Kasumi-1 (cell line): ENCODE results near the gene MAML2.

Source experiments
- DNase-seq, 2 experiments: peaks; one replicate each; lab custom pipeline; 2025; lab: John Stamatoyannopoulos, UW

Gene MAML2

GRCh38 chr11:96241331-96241841 lies 101.6 kb downstream of the MAML2 start:
- peak in 1 of 2 experiments; percentile 22 for DNase-seq

DNA sequence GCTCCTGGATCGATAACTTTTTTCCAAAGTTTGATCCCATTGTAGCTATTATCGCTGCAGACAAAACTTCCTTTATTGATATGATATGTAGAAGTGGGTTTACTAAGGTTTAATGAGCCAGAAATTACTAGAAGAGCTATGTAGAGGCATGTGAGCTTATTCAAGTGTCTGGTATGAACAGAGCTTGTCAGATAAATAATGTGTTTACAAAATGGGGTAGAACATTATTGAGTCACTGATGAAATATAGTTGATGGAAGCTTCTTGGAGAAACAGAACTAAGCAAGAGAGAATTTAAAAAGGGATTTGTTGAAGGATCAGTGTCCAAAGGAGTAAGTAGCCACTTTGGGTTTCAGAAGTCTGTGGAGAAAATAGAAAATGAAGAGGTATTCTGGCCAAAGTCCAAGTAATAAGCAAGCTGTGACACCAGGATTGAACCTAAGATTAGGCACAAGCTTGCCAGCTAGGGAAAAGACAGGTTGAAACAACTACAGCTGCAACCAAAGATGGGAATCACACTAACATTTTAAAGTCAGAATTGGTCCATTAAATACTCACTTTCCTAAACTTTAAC lies 104.3 kb downstream of the MAML2 start:
- DNase-seq: no peak

GRCh38 chr11:96237766-96238266 lies 105.2 kb downstream of the MAML2 start:
- DNase-seq: no peak

- no peak for DNase-seq
Measured at GRCh38 chr11:96235751-96236150, 107.2 kb downstream of the MAML2 start.

- DNase-seq: no peak
Measured at GRCh38 chr11:96234866-96235441, 108.0 kb downstream of the MAML2 start.

DNA sequence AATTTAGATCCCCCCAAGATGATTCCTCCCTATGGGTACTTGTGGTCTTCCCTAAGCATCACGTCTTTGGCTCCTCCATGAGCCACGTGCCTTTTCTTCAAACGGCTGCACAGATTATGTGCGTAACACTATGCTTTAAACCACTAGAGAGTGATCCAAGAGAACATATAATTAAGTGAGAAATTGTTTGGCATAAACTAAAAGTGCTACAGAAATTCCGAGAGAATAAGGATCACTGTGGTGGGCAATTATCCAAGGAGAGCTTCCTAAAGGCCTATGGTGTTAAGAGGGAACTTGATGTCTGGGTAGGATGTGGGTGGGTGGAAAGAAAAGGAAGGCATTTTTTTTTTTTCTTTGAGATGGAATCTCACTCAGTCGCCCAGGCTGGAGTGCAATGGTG lies 110.9 kb downstream of the MAML2 start:
- DNase-seq: no peak

- DNase-seq: peak; percentile 76 to 86
Measured at GRCh38 chr11:96230686-96231085, 112.3 kb downstream of the MAML2 start.

GRCh38 chr11:96229354-96229977 lies 113.5 kb downstream of the MAML2 start:
- peak in 1 of 2 experiments; percentile 14 for DNase-seq

DNA sequence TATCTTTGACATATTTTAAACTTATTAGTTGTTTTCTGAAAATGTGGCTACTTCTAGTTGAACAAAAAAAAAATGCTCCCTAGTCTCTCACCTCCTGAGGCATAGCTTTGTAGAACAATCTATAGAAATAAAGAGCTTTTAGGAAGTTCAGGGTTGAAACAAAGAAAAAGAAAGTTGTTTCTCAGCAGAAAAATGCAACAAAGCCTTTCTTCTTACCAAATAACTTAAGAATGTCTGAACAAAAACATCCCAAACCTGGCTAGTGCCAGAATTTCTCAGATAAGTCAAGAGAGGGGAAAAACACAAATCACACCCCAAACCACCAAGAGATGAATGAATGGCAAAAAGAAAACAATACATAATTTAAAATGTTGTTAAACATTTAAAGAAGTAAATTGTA lies 114.1 kb downstream of the MAML2 start:
- DNase-seq: no peak

- no peak for DNase-seq
Measured at GRCh38 chr11:96228473-96228891, 114.5 kb downstream of the MAML2 start.

GRCh38 chr11:96227244-96227643 lies 115.8 kb downstream of the MAML2 start:
- no peak for DNase-seq

- no peak for DNase-seq
Measured at GRCh38 chr11:96223083-96223482, 119.9 kb downstream of the MAML2 start.

- DNase-seq: no peak
Measured at GRCh38 chr11:96222102-96222501, 120.9 kb downstream of the MAML2 start.

DNA sequence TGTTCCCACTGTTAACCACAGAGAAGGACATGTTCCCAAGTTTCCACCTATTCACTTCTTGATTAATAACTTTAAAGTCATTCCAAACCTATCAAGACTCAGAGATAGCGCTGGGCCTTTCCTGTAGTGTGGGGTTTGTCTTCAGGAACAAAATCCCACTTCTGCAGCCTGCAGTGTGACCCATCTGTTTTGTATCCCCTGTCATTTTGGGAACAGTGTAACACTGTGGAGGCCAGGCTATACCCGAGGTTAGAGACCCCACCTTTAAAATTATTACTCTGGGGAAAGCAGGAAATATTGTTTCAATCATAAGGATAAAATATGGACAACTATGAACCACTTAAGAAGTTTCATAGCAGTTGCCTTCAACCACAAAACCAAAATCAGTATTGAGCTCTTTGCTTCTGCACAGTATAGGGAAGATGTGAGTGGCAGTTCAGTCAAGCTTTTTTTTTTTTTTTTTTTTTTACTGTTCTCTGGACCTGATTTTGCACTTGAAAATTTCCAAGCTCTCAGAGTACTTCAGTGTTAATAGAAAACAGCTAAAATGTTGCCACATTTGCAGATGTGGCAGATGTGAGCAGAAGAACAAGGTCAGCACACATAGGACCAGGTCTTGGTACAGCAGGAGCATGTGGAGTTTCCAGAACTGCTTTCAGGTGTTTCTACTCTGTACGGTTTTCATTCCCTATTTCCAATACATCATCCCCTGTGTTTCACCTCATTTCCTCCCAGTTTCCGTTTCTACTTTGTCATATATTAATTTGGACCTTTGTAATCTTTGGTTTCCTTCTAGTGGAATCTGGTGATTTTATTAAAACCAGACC lies 121.5 kb downstream of the MAML2 start:
- no peak for DNase-seq

DNA sequence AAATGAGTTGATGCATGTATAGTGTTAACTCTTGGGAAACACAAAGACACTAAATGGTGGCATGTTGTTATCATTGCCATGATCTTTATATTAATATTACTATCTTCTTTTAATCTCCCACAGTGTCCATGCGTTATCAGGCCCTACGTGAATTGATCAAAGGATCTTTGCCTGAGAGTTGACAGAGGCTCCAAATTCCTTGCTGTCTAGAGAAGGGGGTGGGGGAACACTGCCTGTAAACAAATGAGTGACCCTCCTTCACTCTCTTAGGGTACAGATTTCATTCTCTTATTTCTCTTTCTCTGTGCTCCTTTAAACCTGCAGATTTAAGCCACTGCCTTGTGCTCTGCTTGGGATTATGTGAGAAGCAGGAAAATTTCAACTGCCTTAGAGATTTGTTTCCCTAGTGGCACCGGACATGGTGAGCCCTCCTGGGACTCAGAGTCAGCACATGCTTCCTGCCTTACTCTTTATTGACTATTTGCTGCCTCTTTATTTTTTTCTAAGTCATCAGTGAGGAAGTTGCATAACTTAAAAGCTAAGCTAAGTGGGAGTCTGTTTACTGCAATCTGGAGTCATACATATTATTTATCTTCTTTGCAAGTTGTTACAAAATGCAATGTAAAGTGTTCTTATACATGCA lies 122.9 kb downstream of the MAML2 start:
- DNase-seq: peak; percentile 7 to 18

DNA sequence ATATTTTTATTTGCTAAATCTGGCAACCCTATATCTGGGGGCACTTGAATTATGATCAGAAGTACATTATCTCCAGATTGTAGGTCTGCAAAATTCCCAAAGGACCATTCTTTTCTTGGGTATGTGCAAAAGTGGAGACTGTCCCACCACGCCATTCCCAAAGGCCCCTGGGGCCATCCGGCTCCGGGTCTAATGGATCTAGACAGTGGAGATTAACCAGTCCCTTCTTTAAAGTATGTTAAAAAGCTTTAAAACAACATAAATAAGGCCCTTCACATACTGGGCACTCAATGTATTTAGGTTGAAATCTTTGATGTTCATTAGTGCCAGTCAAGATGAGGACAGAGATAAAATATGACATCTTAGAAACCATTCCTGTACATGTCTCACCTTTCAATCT lies 124.1 kb downstream of the MAML2 start:
- no peak for DNase-seq

DNA sequence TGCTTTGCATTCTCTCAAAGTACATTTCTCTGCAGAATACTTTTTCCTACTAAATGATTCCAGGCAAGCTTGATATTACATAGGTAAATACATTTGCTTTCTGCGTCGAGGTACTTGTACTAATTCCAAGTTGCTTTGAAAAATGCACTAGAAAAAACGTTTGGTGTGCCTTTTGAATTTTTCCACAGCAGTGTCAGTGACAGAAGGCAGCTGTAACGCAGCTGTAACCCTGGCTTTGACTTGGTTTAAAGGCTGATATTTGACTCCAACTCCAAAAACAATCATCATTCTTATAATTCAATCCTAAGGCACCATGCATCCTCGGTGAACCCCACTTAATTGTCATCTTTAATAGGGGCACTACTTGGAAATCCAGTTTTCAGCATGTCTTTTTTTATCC lies 125.0 kb downstream of the MAML2 start:
- DNase-seq: no peak

DNA sequence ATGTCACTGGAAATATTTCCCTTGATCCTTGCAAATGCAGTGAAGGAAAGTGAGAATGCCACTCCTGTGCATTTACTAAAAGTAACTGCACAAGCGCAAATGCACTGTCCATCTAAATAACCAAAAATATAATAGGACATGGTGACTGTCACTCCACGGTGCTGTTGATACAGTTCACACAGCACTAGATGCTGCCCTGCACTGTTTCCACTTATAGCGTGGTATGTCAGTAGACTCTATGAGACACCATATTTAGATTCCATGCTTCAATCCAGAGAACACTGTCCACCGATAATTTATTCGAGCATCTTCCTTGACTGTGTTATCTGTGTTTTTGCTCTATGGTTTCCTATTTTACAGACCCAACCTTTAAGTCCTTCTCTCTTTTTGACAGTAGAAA lies 125.8 kb downstream of the MAML2 start:
- DNase-seq: no peak

GRCh38 chr11:96215826-96216225 lies 127.2 kb downstream of the MAML2 start:
- DNase-seq: no peak

GRCh38 chr11:96215110-96215782 lies 127.7 kb downstream of the MAML2 start:
- DNase-seq: peak in 1 of 2 experiments; percentile 15

- no peak for DNase-seq
Measured at GRCh38 chr11:96214777-96215109, 128.3 kb downstream of the MAML2 start.
